Body of pancreas (tissue), 4 donors: ENCODE results near the gene ANKRD44.

Experiments used
- CTCF ChIP-seq, 7 experiments: fragments of 450-650 bp in 4 of 7; fragments of 200-600 bp in 3 of 7; sonication (generic) in 3 of 7; IDR thresholded peaks; one replicate each; pipeline ENCODE4 v1.5.1; 2016 to 2019; ENCODE audit warnings: antibody characterized with exemption in 7 of 7
- POLR2A ChIP-seq, 3 donors: fragments of 450-650 bp; IDR thresholded peaks; one replicate each; pipeline ENCODE4 v1.6.1; 2016; ENCODE audit warnings: antibody characterized with exemption in 3 of 3, mild to moderate bottlenecking in 2 of 3

DNA sequence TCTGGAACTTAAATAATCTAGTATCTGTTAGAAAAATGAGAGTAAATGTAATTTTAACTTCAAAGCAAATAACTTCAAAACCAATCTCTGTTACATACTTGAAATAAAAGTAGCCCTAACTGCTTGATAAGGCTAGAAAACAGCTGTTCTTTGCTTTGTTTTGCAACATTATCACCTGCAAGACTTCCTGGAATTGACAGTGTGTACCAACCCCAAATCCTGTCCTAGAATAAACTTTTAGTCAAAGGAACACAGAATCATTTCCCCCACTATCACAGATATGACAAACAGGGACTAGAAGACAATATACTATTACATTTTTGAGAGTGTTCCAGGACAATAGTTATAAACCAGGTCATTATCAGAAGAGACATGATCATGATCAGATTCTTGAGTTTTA, 278.8 kb downstream of the ANKRD44 start:
- no peak for TF ChIP-seq CTCF (IDR thresholded peaks at IDR 0.05)
- no peak for TF ChIP-seq POLR2A (IDR thresholded peaks at IDR 0.05)
